K562 (cell line): ENCODE data around the gene MTMR3. TPM values are rescaled to one million over a fixed set of nuclear protein-coding genes. Genes with fewer than 3 reads are reported as not detected.

Experiments
- ATAC-seq: fragments of 200-7000 bp; cut with Tn5 transposase; 3 replicates; pipeline ENCODE4 v1.9.1; 2020; ENCODE audit warnings: moderate library complexity
- BruUV-seq: library from RNA; stranded (reverse); fragments of 400-500 nt; replicated peaks from 2 replicates; lab custom pipeline; 2021; lab: Mats Ljungman, UMichigan
- CTCF ChIA-PET: fragments of 300-600 bp; formaldehyde crosslinking; extraction: SDS; loops from one replicate; lab custom pipeline; 2021; ENCODE audit warnings: low intra/inter-chr PET ratio; lab: Yijun Ruan, JAX
- POLR2A ChIA-PET: fragments of 300-600, 350-650 bp; sonication (Branson Sonifier 250); formaldehyde crosslinking; extraction: SDS; loops from one replicate; lab custom pipeline; 2021; ENCODE audit warnings: antibody characterized with exemption, inconsistent platforms; lab: Yijun Ruan, JAX
- DNase-seq, 4 experiments: peaks; one replicate each; pipeline versions ENCODE4 v3.0.0 to v3.0.0-alpha.2; 2011 to 2018; ENCODE audit warnings: low spot score in 3 of 4, mixed read lengths in 3 of 4; ENCODE audit errors: extremely low read depth in 1 of 4
- FAIRE-seq: peaks from 2 replicates; lab custom pipeline; 2011; peaks lifted over from hg19 to GRCh38; lab: Jason Lieb, UNC
- H2AFZ ChIP-seq: 2 replicates; pipeline ENCODE4 v1.6.0; 2011; ENCODE audit warnings: low read depth, low read length, control low read depth, inconsistent platforms
- H3K27ac ChIP-seq: fragments of 200-600 bp; 3 replicates; pipeline ENCODE4 v1.8.0; 2011; ENCODE audit warnings: low read depth, mild to moderate bottlenecking, control low read depth, inconsistent platforms, low read length, moderate library complexity, mixed read lengths; ENCODE audit errors: extremely low read depth
- H3K27me3 ChIP-seq, 2 experiments: fragments of 300-600 bp in 1 of 2; 2 replicates in 1 of 2; 3 replicates in 1 of 2; pipeline versions ENCODE4 v1.6.0 to v1.8.0; 2011; ENCODE audit warnings: inconsistent platforms in 2 of 2, low read length in 2 of 2, mild to moderate bottlenecking in 1 of 2, mixed read lengths in 1 of 2, moderate library complexity in 1 of 2; ENCODE audit not compliant: control insufficient read depth in 2 of 2, insufficient read depth in 2 of 2
- H3K36me3 ChIP-seq: fragments of 300-600 bp; 3 replicates; pipeline ENCODE4 v1.8.0; 2011; ENCODE audit warnings: mild to moderate bottlenecking, low read length, inconsistent platforms; ENCODE audit not compliant: control insufficient read depth, insufficient read depth
- H3K4me1 ChIP-seq, 2 experiments: fragments of 200-600 bp in 1 of 2; replicated peaks in 1 of 2; 2 replicates in 1 of 2; 3 replicates in 1 of 2; pipeline versions ENCODE4 v1.5.1 to v1.8.0; 2011; ENCODE audit warnings: inconsistent platforms in 2 of 2, low read length in 2 of 2, mild to moderate bottlenecking in 1 of 2, mixed read lengths in 1 of 2, moderate library complexity in 1 of 2; ENCODE audit not compliant: control insufficient read depth in 2 of 2, insufficient read depth in 2 of 2
- H3K4me2 ChIP-seq: 2 replicates; pipeline ENCODE4 v1.6.1; 2011; ENCODE audit warnings: low read length, control low read depth, inconsistent platforms, mixed read lengths; ENCODE audit not compliant: insufficient read depth
- H3K4me3 ChIP-seq: fragments of 200-600 bp; sonication (generic), shearing (Covaris generic); 2 replicates; pipeline ENCODE4 v1.5.1; 2016; ENCODE audit warnings: control low read depth, inconsistent platforms
- H3K79me2 ChIP-seq: fragments of 200-600 bp; 3 replicates; pipeline ENCODE4 v1.8.0; 2011; ENCODE audit warnings: low read length, inconsistent platforms; ENCODE audit not compliant: control insufficient read depth, insufficient read depth
- H3K9ac ChIP-seq, 2 experiments: 2 replicates each; pipeline versions ENCODE4 v1.6.0 to v1.6.1; 2011; ENCODE audit warnings: low read depth in 2 of 2, low read length in 2 of 2, control low read depth in 1 of 2, inconsistent platforms in 1 of 2, mild to moderate bottlenecking in 1 of 2, mixed read lengths in 1 of 2; ENCODE audit not compliant: insufficient read depth in 1 of 2
- H3K9me1 ChIP-seq: one replicate; pipeline ENCODE4 v1.6.0; 2011; ENCODE audit warnings: inconsistent platforms, mild to moderate bottlenecking, low read length, moderate library complexity; ENCODE audit not compliant: control insufficient read depth, insufficient read depth
- H3K9me3 ChIP-seq: replicated peaks from 2 replicates; pipeline ENCODE4 v1.5.1; 2011; ENCODE audit warnings: low read depth, low read length, inconsistent platforms; ENCODE audit not compliant: control insufficient read depth, insufficient read depth
- H4K20me1 ChIP-seq: replicated peaks from 2 replicates; pipeline ENCODE4 v1.6.1; 2011; ENCODE audit warnings: low read length, inconsistent platforms, mixed read lengths; ENCODE audit not compliant: control insufficient read depth, insufficient read depth
- BCL6 ChIP-seq: fragments of 250-450 bp; sonication (Bioruptor Pico); IDR thresholded peaks from 2 replicates; pipeline ENCODE4 v1.4.0; 2020
- CBX1 ChIP-seq: sonication (generic); IDR thresholded peaks from 2 replicates; pipeline ENCODE4 v1.6.1; 2016; ENCODE audit warnings: antibody characterized with exemption, low read depth, mild to moderate bottlenecking
- CBX2 ChIP-seq: fragments of 200-600 bp; sonication (generic); IDR thresholded peaks from one replicate; pipeline ENCODE4 v1.6.1; 2012; ENCODE audit warnings: mild to moderate bottlenecking, low read length, inconsistent platforms; ENCODE audit not compliant: insufficient read depth, poor library complexity, severe bottlenecking
- CBX3 ChIP-seq, 2 experiments: IDR thresholded peaks; 1 replicate in 1 of 2; 2 replicates in 1 of 2; pipeline ENCODE4 v1.6.1; 2012; ENCODE audit warnings: inconsistent platforms in 2 of 2, low read length in 2 of 2, borderline replicate concordance in 1 of 2, control low read depth in 1 of 2
- E4F1 ChIP-seq: fragments of 250-450 bp; sonication (Bioruptor Pico); IDR thresholded peaks from 2 replicates; pipeline ENCODE4 v1.5.0; 2021; ENCODE audit warnings: mild to moderate bottlenecking, borderline replicate concordance
- KAT8 ChIP-seq: fragments of 450-650 bp; IDR thresholded peaks from 2 replicates; pipeline ENCODE4 v1.6.1; 2016; ENCODE audit warnings: low read depth, mild to moderate bottlenecking
- KLF1 ChIP-seq: fragments of 450-650 bp; IDR thresholded peaks from 2 replicates; pipeline ENCODE4 v1.6.1; 2016; ENCODE audit warnings: missing genetic modification characterization, missing compliant biosample characterization
- NCOA1 ChIP-seq: fragments of 450-650 bp; IDR thresholded peaks from 2 replicates; pipeline ENCODE4 v1.6.1; 2016; ENCODE audit warnings: low read depth
- PHF20 ChIP-seq: fragments of 450-650 bp; IDR thresholded peaks from 2 replicates; pipeline ENCODE4 v1.6.1; 2018; ENCODE audit not compliant: partially characterized antibody
- PHTF2 ChIP-seq: fragments of 250-450 bp; sonication (Bioruptor Pico); IDR thresholded peaks from 2 replicates; pipeline ENCODE4 v1.5.0; 2021; ENCODE audit warnings: mild to moderate bottlenecking
- RBM22 ChIP-seq: fragments of 200-400 bp; formaldehyde crosslinking; IDR thresholded peaks from 2 replicates; pipeline ENCODE4 v1.6.1; 2018; ENCODE audit warnings: low read length, low read depth; ENCODE audit not compliant: poor library complexity, severe bottlenecking
- RNF219 ChIP-seq: fragments of 250-450 bp; sonication (Bioruptor Pico); IDR thresholded peaks from 2 replicates; pipeline ENCODE4 v1.5.0; 2022; ENCODE audit warnings: mild to moderate bottlenecking
- ZNF12 ChIP-seq: sonication (generic); formaldehyde crosslinking; IDR thresholded peaks from 2 replicates; pipeline ENCODE4 v1.4.0; 2020; ENCODE audit warnings: mild to moderate bottlenecking, missing genetic modification reagents
- ZNF79 ChIP-seq: fragments of 250-450 bp; sonication (Bioruptor Pico); IDR thresholded peaks from 2 replicates; pipeline ENCODE4 v1.4.0; 2020; ENCODE audit warnings: low read depth, mild to moderate bottlenecking, moderate library complexity
- WGBS: fragments of 100-300 bp; shearing (Covaris generic); methylation state at CpG from one replicate; pipeline ENCODE4 v1.1.6; 2016; ENCODE audit warnings: low coverage, mixed read lengths; ENCODE audit not compliant: insufficient coverage; ENCODE audit errors: missing lambda C conversion rate; 5-methylcytosine and 5-hydroxymethylcytosine counted together
- in situ Hi-C: fragments of 300-500 bp; cut with MboI; formaldehyde crosslinking; loops from 4 replicates; pipeline ENCODE4 v1.15.0; 2018; ENCODE audit warnings: inconsistent platforms, mixed read lengths
- intact Hi-C: fragments of 100-400 bp; cut with micrococcal nuclease; formaldehyde crosslinking; loops from 2 replicates; pipeline ENCODE4 v1.14.2; 2022
- polyA plus RNA-seq, 8 experiments: library from polyadenylated mRNA; depleted of rRNA in 4 of 8; stranded (reverse) in 5 of 8; unstranded in 3 of 8; fragments of >200 nt; fragmentation: Nextera tagmentation in 2 of 8; fragmentation: Illumina TruSeq in 1 of 8; extraction: Ambion mirVana in 2 of 8; extraction: Trizol in 1 of 8; gene quantifications; 2 replicates each; pipeline versions ENCODE4 v1.2.1 to v1.2.3, GENCODE V29; 2011 to 2014; ENCODE audit warnings: inconsistent platforms in 1 of 8, missing spikeins in 1 of 8
- total RNA-seq, 7 experiments: library from RNA; depleted of rRNA in 6 of 7; stranded (reverse); fragments of >200 nt in 6 of 7; fragmentation: Illumina TruSeq in 2 of 7; extraction: Trizol in 2 of 7; gene quantifications; 2 replicates each; pipeline versions ENCODE4 v1.2.1 to v1.2.3, GENCODE V29; 2011 to 2021; ENCODE audit warnings: low replicate concordance in 1 of 7

Gene MTMR3
- total and polyA plus RNA-seq, 9 of the 15 experiments (the other 6 are each of a cell fraction or from before 2014, with no cell fraction given), result 1.6 to 13.7 (median 7.9) TPM

- no peak for TF ChIP-seq RNF219
- no peak for TF ChIP-seq PHTF2 (CRISPR knock-in tag)
These were observed 179.3 kb downstream of the MTMR3 start (continued) for GRCh38 chr22:30062259-30062658.

DNA sequence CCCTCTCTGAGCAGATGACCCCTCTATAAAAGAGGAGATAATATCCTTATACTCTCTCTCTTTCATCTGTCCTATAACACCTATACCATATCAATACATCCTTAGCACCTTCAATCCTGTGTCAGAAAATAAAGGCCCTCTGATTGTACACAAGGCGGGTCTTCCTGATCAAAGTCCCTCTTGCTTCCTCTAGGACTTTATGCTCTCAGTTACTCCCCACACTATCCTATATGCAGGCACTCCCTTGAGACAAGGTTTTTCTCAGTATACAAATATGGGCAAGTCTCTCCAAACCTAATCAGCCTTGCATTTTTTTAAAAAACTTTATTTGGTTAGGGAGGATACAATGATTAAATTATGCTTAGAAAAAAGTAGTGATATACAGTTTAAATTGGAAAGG lies 180.0 kb downstream of the MTMR3 start:
- DNase-seq (no peak), ATAC-seq (no peak), FAIRE-seq (no peak)
- in situ Hi-C loops (no loop called here), intact Hi-C loops (no loop called here)
- no TSS peak for BruUV-seq
- TF ChIP-seq ZNF79, result no peak
- no peak for TF ChIP-seq CBX2
- TF ChIP-seq CBX3 (IDR thresholded peaks at IDR 0.05; ENCODE audit: borderline replicate concordance in 1 of 2, low read length in 2 of 2), result no peak
- TF ChIP-seq E4F1, result no peak
- no peak for TF ChIP-seq NCOA1
- no peak for TF ChIP-seq CBX1
- no peak for TF ChIP-seq BCL6 (CRISPR knock-in tag)
- no peak for TF ChIP-seq KAT8
- no peak for TF ChIP-seq RBM22
- TF ChIP-seq KLF1 (tag), result no peak
- TF ChIP-seq PHF20, result no peak
- no peak for TF ChIP-seq ZNF12 (CRISPR knock-in tag)
- Histone ChIP-seq H3K9me3 (no peaks in the 10 kb centered on the region), H3K9ac (no peak overlapping the region), H3K9me1 (no peaks in the 10 kb centered on the region), H2AFZ (no peak overlapping the region), H3K27ac (no peak overlapping the region), H3K4me1 (no peaks in the 10 kb centered on the region), H3K79me2 (no peaks in the 10 kb centered on the region), H3K4me3 (no peak overlapping the region), H3K36me3 (no peaks in the 10 kb centered on the region), H3K4me2 (no peak overlapping the region), H4K20me1 (no peaks in the 10 kb centered on the region), H3K27me3 (no peaks in the 10 kb centered on the region)
- ChIA-PET POLR2A (no interaction called here), CTCF (no interaction called here)
- 0% methylated on average over 1 of the region's 1 CpG for WGBS
